GM15510 (cell line): ENCODE results near the gene EMC9.

Source experiments
- POLR2A ChIP-seq: IDR thresholded peaks from 3 replicates; pipeline ENCODE4 v1.6.1; 2011; ENCODE audit warnings: borderline replicate concordance; ENCODE audit not compliant: insufficient read length; ENCODE audit errors: extremely low read depth

The EMC9 gene

GRCh38 chr14:24100197-24100981 is 41.0 kb downstream of the EMC9 start:
- no peak for TF ChIP-seq POLR2A

GRCh38 chr14:24098927-24099813 is 42.2 kb downstream of the EMC9 start:
- peak; percentile 7 for TF ChIP-seq POLR2A

GRCh38 chr14:24098229-24098926 is 43.0 kb downstream of the EMC9 start:
- TF ChIP-seq POLR2A, result peak; percentile 12

DNA sequence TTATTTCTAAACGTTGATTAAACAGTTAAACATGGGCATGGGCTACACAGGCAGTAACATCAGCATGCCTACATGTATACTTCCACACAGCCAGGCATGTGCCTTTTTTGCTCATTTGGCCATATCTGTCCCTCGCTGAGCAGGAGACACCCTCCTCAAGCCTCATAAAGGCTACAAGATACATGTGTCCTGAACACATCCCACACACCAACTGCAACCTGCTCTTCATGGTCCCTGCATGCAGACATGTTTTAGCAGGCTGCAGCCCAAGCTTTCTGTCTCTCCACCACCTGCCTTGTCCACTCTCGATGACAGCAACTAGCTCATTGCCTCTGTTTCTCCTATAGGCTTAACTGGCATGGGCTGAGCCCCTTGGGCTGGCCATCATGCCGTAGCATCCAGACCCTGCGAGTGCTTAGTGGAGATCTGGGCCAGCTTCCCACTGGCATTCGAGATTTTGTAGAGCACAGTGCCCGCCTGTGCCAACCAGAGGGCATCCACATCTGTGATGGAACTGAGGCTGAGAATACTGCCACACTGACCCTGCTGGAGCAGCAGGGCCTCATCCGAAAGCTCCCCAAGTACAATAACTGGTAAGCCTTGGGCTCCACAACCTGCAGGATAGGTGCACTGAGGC is 44.7 kb downstream of the EMC9 start:
- no peak for TF ChIP-seq POLR2A

DNA sequence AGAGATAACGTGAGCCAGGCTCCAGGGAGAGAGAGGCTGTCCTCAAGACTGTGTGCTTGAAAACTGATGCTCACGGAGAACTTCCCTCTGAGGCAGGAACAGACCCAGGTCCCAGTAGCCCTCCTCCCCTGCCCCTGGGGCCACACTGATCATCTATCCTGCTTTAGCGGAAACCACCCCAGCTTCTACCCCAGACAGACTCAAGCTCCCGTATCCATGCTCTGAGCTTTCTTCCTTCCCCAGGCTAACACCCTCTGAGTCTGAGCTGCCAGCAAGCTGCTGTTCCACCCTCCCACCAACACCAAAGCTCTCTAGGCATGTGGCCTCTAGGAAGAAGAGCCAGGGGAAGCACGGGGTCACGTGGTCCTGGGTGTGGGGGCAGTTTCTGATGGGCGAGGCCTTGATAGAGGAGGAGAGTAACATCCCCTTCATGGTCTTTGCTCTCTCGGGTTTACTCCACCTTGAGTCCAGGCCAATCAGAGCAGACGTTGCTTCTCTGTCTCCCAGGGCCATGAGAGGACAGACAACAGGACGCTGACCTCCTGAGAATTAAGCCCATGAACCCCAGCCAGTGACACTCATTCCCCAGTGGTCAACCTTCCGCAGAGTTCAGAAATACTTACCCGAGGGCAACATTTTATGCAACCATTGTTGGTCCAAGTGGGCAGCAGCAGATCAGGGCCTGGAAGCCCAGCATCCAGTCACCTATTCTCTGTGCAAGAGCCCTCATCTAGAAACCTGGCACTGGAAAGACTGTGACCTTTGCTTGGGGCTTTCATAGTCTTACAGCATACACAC is 45.9 kb downstream of the EMC9 start:
- TF ChIP-seq POLR2A, result peak; percentile 97

GRCh38 chr14:24094841-24095270 is 46.5 kb downstream of the EMC9 start:
- TF ChIP-seq POLR2A, result no peak

- peak; percentile 99 for TF ChIP-seq POLR2A
Observed at GRCh38 chr14:24093901-24094840, 47.2 kb downstream of the EMC9 start, which contains the start of gene PCK2. TSS of gene PCK2 (plus strand) at chr14:24094311. CDS start at chr14:24094406, 95 bp downstream.

DNA sequence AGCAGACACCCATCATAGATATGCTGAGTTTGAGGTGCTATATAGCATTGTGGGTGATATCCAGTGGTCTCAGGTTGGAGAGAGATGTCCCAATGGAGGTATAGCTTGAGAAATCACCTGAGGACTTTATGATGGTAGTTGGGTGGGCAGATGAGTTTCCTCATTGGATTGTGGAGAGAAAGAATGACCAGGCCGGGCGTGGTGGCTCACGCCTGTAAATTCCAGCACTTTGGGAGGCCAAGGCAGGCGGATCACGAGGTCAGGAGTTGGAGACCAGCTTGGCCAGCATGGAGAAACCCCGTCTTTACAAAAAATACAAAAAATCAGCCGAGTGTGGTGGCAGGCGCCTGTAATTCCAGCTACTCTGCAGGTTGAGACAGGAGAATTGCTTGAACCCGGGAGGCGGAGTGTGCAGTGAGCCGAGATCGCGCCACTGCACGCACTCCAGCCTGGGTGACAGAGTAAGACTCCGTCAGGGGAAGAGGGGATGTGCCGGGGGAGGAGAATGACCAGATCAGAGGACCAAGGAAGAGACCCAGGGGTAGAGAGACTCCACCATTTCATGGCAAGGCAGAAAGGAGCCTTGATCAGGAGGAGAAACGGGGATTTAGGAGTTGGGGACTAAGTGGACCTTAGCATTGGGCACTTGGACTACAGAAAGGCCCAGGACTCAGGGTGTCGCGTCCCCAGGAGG is 48.0 kb downstream of the EMC9 start:
- no peak for TF ChIP-seq POLR2A

DNA sequence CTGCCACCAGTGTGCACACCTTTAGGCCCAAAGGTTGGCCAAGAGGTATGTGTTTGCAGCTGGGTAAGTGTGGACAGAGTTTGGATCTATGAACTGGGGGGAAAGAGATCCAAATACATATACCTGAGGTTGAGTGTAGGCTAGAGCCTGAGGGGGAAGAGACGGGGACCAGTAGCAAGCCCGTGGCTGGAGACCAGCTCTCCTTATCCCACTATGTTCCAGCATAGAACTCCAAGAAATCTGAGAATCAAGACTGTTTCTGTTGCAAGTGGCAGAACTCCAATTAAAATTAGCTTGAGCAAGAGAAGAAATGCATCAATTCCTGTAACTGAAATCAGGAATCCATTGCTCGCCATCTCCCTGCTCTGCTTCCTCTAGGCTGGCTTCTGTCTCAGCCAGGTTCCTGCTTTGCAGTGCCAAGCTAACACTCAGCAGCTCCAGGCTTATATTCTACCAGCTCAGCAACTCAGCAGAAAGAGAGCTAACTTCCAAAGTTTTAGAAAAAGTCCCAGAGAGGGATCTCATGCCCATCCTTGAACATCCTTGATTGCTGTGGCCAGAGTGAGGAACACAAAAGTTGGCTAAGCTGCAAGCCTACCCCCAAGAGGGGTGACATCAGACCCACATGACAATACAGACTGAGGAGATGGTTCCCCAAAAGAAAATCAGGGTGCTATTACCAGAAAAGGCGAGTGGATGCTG is 48.7 kb downstream of the EMC9 start:
- TF ChIP-seq POLR2A, result no peak

GRCh38 chr14:24092110-24092504 is 49.3 kb downstream of the EMC9 start:
- no peak for TF ChIP-seq POLR2A

DNA sequence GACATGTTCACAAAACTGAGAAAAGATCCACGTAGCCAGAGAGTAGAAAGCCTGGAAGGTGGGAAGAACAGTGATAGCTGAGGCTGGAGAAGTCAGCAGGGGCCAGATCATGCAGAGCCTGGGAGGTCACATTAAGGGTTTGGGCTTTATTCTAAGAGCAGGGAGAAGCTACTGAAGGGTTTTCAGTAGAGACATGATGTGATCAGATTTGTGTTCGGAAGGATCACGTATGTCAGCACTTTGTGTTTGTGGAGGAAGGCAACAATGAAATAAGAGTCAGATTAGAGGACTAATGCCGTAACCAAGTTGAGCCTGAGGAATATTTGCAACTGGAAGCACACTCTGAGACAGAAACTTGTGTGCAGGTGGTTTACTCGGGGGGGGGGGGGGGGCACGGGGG is 51.5 kb downstream of the EMC9 start:
- TF ChIP-seq POLR2A, result no peak
